ENCODE measurements around the gene SETD3. TPM values are rescaled to one million over a fixed set of nuclear protein-coding genes. Genes with fewer than 3 reads are reported as not detected.
A peak's percentile ranks its signal among the peaks of the same experiment; 100 is the strongest.

SETD3 gene
- total and polyA plus RNA-seq, 5 donors from 2014 or later = 26.5 to 38.1 (median 35.0) TPM

DNA sequence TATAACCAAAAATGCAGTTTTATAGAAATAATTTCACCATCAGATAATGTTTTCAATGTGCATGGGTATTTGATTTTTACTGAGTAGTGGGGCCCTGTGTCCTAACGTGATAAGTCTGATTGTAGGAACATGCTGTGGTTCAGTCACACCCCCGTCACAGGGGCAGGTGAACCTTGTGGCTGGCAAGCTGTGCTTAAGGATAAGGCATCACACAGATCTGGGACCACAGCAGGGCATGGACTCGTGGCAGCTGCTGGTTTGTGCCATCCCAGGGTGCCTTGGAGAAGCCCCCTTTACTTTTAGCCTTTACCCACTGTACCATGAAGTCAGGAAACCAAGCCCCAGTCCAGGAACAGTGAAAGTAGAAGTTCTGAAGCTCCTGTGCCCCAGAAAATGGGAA, 17.2 kb upstream of the SETD3 start:
- H3K27me3 ChIP-seq (ENCODE audit: control insufficient read depth, insufficient read depth, low read length) = no peaks in the 10 kb centered on the region
- Mint-ChIP-seq H3K36me3 (peaks cover 64% of the 10 kb centered on the region), H3K27ac (no peak overlapping the region), H3K9me3 (no peaks in the 10 kb centered on the region), H3K27me3 (no peaks in the 10 kb centered on the region), H3K4me3 (no peak overlapping the region), H3K4me1 (peaks cover 0 to 18% (median 6%) of the 10 kb centered on the region in 4 donors)
- H3K4me1 ChIP-seq (ENCODE audit: control insufficient read depth, insufficient read depth, low read length, poor library complexity, severe bottlenecking) = no peaks in the 10 kb centered on the region
- H3K4me3 ChIP-seq (ENCODE audit: low read depth, low read length) = no peak overlapping the region
- H3K27ac ChIP-seq (ENCODE audit: insufficient read depth, low read length, poor library complexity, severe bottlenecking) = no peak overlapping the region
- ATAC-seq (ENCODE audit: low read depth in 2 of 2) (no peak), DNase-seq (no peak)
- H3K36me3 ChIP-seq (ENCODE audit: control insufficient read depth, insufficient read depth, low read length) = peaks cover 90% of the 10 kb centered on the region
- H3K9me3 ChIP-seq (ENCODE audit: control insufficient read depth in 2 of 2, low read length in 2 of 2) = no peaks in the 10 kb centered on the region

DNA sequence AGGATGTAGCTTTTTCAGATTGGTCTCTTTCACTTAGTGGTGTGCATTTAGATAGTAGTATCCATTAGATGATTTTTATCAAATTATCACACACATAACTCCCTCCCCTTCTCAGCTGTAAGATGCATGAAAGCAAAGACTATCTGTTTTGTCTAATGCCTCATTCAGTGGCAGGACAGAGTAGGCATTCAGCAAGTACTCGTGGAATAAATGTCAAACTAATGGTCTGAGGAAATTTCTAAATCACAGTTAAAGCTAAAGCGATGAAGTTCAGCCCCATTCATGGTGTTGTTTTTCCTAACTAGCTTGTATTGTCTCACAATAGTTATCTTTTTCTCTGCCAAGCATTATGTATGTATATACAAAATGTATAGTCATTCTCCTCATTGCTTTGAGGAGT, 16.7 kb upstream of the SETD3 start:
- Histone ChIP-seq H3K4me3 (ENCODE audit: low read depth, low read length) (no peak overlapping the region), H3K9me3 (ENCODE audit: control insufficient read depth in 2 of 2, low read length in 2 of 2) (no peaks in the 10 kb centered on the region), H3K27me3 (ENCODE audit: control insufficient read depth, insufficient read depth, low read length) (no peaks in the 10 kb centered on the region), H3K36me3 (ENCODE audit: control insufficient read depth, insufficient read depth, low read length) (peaks cover 90% of the 10 kb centered on the region), H3K4me1 (ENCODE audit: control insufficient read depth, insufficient read depth, low read length, poor library complexity, severe bottlenecking) (no peaks in the 10 kb centered on the region), H3K27ac (ENCODE audit: insufficient read depth, low read length, poor library complexity, severe bottlenecking) (no peak overlapping the region)
- no peak for ATAC-seq (ENCODE audit: low read depth in 2 of 2)
- Mint-ChIP-seq H3K9me3 (no peaks in the 10 kb centered on the region), H3K27ac (no peak overlapping the region), H3K4me3 (no peak overlapping the region), H3K36me3 (peaks cover 65% of the 10 kb centered on the region), H3K4me1 (peaks cover 0 to 21% (median 7%) of the 10 kb centered on the region in 4 donors), H3K27me3 (no peaks in the 10 kb centered on the region)
- DNase-seq = no peak

DNA sequence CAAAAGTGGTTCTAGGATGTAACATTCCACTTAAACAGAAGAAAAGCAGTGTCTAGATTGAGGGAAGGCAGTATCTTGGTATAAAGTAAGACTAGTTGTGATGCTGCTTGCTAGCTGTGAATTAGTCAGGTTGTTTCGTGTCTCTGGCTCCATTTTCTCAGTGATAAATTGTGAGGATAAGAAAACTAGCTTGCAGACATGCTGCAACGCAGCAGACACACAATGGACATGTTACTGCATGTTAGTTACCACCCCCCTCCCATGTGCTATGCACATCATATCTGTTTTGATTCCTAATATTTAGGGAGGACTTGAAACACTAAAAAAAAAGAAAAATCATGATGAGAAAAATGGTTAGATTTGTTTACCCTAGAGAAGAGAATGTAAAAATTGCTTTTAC, 3.4 kb upstream of the SETD3 start:
- no peaks in the 10 kb centered on the region for H3K9me3 ChIP-seq (ENCODE audit: control insufficient read depth in 2 of 2, low read length in 2 of 2)
- no peak overlapping the region for H3K27ac Mint-ChIP-seq
- peaks cover 5% of the 10 kb centered on the region for H3K27me3 Mint-ChIP-seq
- ATAC-seq (ENCODE audit: low read depth in 2 of 2) = no peak
- peak overlapping the region; percentile 13 for H3K4me3 ChIP-seq (ENCODE audit: low read depth, low read length)
- no peak for DNase-seq
- H3K36me3 ChIP-seq (ENCODE audit: control insufficient read depth, insufficient read depth, low read length) = no peaks in the 10 kb centered on the region
- peaks cover 37% of the 10 kb centered on the region for H3K4me1 ChIP-seq (ENCODE audit: control insufficient read depth, insufficient read depth, low read length, poor library complexity, severe bottlenecking)
- peak overlapping the region in 1 of 4 donors; percentile 99 for H3K4me3 Mint-ChIP-seq
- H3K9me3 Mint-ChIP-seq = no peaks in the 10 kb centered on the region
- no peaks in the 10 kb centered on the region for H3K36me3 Mint-ChIP-seq
- H3K27ac ChIP-seq (ENCODE audit: insufficient read depth, low read length, poor library complexity, severe bottlenecking) = no peak overlapping the region
- no peaks in the 10 kb centered on the region for H3K27me3 ChIP-seq (ENCODE audit: control insufficient read depth, insufficient read depth, low read length)
- peaks cover 45 to 75% (median 61%) of the 10 kb centered on the region in 4 donors for H3K4me1 Mint-ChIP-seq

DNA sequence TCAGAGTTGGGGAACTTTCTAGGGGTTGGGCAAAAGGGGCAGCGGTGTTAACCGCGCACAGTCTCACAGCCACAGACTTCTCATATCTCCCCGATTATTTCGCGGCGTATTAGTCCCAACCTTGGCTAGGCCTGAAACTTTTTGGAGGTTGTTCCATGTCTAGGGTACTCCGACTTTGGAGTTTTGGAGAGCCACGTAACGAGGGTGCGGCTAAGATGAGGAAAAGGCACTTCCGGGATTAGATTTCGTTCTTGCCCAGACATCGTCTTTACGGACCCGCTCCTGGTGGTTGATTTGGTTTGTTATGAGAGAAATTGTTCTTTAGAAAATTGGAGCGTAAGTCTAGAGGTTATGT, 1.1 kb upstream of the SETD3 start:
- Histone ChIP-seq H3K27me3 (ENCODE audit: control insufficient read depth, insufficient read depth, low read length) (no peaks in the 10 kb centered on the region), H3K27ac (ENCODE audit: insufficient read depth, low read length, poor library complexity, severe bottlenecking) (peak overlapping the region; percentile 95), H3K4me1 (ENCODE audit: control insufficient read depth, insufficient read depth, low read length, poor library complexity, severe bottlenecking) (peaks cover 41% of the 10 kb centered on the region), H3K36me3 (ENCODE audit: control insufficient read depth, insufficient read depth, low read length) (no peaks in the 10 kb centered on the region), H3K9me3 (ENCODE audit: control insufficient read depth in 2 of 2, low read length in 2 of 2) (no peaks in the 10 kb centered on the region), H3K4me3 (ENCODE audit: low read depth, low read length) (peak overlapping the region; percentile 100)
- Mint-ChIP-seq H3K4me1 (peaks cover 48 to 73% (median 61%) of the 10 kb centered on the region in 4 donors), H3K27me3 (peaks cover 5% of the 10 kb centered on the region), H3K36me3 (peaks cover 3% of the 10 kb centered on the region), H3K9me3 (no peaks in the 10 kb centered on the region), H3K4me3 (peak overlapping the region; percentile 98 to 100 (median 99)), H3K27ac (peak overlapping the region; percentile 98 to 100 (median 99))
- ATAC-seq (ENCODE audit: low read depth in 2 of 2) = no peak
- peak; percentile 29 to 53 (median 35) for DNase-seq

DNA sequence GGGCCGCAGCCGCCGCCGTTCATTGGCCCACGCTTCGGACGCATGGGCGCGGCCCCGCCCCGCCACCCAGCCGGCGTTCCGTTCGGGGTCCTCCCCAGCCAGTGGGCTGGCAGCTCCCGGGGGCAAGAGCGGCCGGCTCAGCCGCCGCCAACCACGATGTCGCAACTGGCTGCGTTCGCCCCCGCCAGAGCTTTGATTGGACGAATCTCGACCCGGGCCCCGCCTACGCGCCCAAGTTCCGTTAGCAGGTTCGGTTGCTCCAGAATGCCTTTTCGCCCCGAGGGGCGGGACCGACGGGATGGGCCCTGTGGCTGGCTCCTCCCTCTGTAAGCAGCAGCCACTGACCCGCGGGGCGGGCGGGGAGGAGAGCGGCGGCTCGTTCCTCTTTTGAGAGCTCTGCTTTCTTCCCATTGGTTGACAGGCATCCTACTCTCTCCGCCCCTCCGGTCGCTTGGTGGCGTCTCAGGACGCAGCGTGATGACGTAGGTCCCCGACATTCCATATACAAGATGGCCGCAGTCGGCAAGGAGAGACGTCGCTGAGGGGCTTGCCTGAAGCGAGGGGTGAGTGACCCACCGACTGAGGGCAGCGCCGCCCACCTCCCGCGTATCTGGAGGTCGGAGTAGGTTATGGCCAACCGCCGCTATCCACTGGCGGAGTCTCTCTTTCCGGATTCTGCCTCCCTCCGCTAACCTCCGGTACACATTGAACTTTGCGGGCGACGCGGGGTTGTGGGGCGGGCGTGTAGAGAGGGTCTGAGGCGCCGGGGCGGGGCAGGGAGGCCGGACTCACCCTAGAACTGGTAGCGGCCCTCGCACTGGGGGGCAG, 472 bp upstream of the SETD3 start, which contains the start of gene CCNK:
Gene CCNK (plus strand): TSS at position 493 of the 828 bp plus-strand sequence. CDS start 11,269 bp downstream, outside the sequence.
- peaks cover 5% of the 10 kb centered on the region for H3K27me3 Mint-ChIP-seq
- peak within 1 kb of the TSS; percentile 98 to 100 (median 99) for H3K4me3 Mint-ChIP-seq
- H3K4me3 ChIP-seq (ENCODE audit: low read depth, low read length) = peak within 1 kb of the TSS; percentile 100
- DNase-seq (peak; percentile 100), ATAC-seq (ENCODE audit: low read depth in 2 of 2) (peak; percentile 87 to 91)
- no peaks in the 10 kb centered on the region for H3K27me3 ChIP-seq (ENCODE audit: control insufficient read depth, insufficient read depth, low read length)
- peaks cover 47 to 67% (median 56%) of the 10 kb centered on the region in 4 donors for H3K4me1 Mint-ChIP-seq
- H3K27ac Mint-ChIP-seq = peak within 1 kb of the TSS; percentile 98 to 100 (median 99)
- H3K9me3 ChIP-seq (ENCODE audit: control insufficient read depth in 2 of 2, low read length in 2 of 2) = no peaks in the 10 kb centered on the region
- peaks cover 3% of the 10 kb centered on the region for H3K36me3 Mint-ChIP-seq
- peaks cover 40% of the 10 kb centered on the region for H3K4me1 ChIP-seq (ENCODE audit: control insufficient read depth, insufficient read depth, low read length, poor library complexity, severe bottlenecking)
- H3K36me3 ChIP-seq (ENCODE audit: control insufficient read depth, insufficient read depth, low read length) = no peaks in the 10 kb centered on the region
- no peaks in the 10 kb centered on the region for H3K9me3 Mint-ChIP-seq
- peak within 1 kb of the TSS; percentile 95 for H3K27ac ChIP-seq (ENCODE audit: insufficient read depth, low read length, poor library complexity, severe bottlenecking)

DNA sequence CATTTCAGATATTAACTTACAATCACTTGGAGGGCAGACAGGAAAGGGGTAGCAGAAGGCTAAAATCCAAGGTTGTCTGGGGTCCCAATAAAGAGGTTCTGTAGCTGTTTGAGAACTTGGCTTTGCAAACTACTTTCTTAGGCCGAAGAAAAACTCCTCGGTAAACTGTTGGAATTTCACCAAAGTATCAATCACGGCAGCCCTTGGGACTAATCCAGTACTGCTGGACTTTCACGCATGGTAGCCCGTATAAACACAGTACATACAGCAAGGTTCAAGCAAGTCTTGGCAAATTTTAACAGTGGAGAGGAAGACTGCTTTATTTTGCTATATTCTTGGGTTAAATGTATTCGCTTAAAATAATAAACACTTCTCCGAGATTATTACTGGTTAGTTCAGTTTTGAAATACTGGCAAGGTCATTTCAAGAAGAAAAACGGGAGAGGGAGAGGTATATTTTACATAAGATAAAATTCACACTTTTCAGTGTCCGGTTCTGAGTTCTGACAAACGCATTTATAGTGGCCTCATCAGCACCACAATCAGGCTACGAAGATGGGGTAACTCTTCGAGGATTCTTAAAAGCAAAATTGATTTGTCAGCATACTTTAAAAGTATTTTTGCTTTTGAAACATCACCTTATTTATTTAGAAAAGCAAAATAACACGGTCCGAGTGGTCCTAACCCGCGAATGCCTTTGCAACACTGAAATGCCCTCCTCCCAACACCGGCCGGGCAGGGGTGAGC, 1.3 kb downstream of the SETD3 start:
- no peaks in the 10 kb centered on the region for H3K9me3 ChIP-seq (ENCODE audit: control insufficient read depth in 2 of 2, low read length in 2 of 2)
- H3K36me3 ChIP-seq (ENCODE audit: control insufficient read depth, insufficient read depth, low read length) = no peaks in the 10 kb centered on the region
- peak overlapping the region; percentile 42 for H3K27ac ChIP-seq (ENCODE audit: insufficient read depth, low read length, poor library complexity, severe bottlenecking)
- peaks cover 5% of the 10 kb centered on the region for H3K27me3 Mint-ChIP-seq
- H3K4me1 Mint-ChIP-seq = peaks cover 41 to 60% (median 56%) of the 10 kb centered on the region in 4 donors
- H3K4me3 Mint-ChIP-seq = peak overlapping the region; percentile 92 to 98 (median 95)
- H3K36me3 Mint-ChIP-seq = peaks cover 3% of the 10 kb centered on the region
- DNase-seq = peak in 1 of 3 donors; percentile 4
- peak overlapping the region; percentile 70 for H3K4me3 ChIP-seq (ENCODE audit: low read depth, low read length)
- H3K9me3 Mint-ChIP-seq = no peaks in the 10 kb centered on the region
- H3K4me1 ChIP-seq (ENCODE audit: control insufficient read depth, insufficient read depth, low read length, poor library complexity, severe bottlenecking) = peaks cover 33% of the 10 kb centered on the region
- no peak for ATAC-seq (ENCODE audit: low read depth in 2 of 2)
- H3K27me3 ChIP-seq (ENCODE audit: control insufficient read depth, insufficient read depth, low read length) = no peaks in the 10 kb centered on the region
- peak overlapping the region; percentile 18 to 63 (median 56) for H3K27ac Mint-ChIP-seq

DNA sequence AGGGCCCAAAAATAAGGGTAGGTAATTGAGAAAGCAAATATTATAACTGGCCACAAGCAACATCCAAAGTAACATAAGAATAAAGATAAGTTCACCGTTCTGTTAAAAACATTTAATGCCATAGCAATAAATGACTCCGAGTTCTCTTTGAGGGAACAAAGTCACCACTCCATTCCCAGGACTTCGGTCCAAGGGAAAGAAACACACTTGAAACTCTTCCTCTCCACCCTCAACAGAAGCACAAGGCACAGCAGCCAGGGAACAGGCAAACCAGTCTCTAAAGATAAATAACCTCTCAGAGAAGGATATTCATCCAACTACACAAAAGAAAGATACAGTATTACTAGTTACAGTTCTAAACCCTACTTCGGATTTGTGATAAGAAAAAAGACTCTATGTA, 2.5 kb downstream of the SETD3 start:
- H3K4me1 ChIP-seq (ENCODE audit: control insufficient read depth, insufficient read depth, low read length, poor library complexity, severe bottlenecking) = peaks cover 24% of the 10 kb centered on the region
- H3K27ac ChIP-seq (ENCODE audit: insufficient read depth, low read length, poor library complexity, severe bottlenecking) = no peak overlapping the region
- Mint-ChIP-seq H3K27me3 (peaks cover 5% of the 10 kb centered on the region), H3K9me3 (no peaks in the 10 kb centered on the region), H3K27ac (peak overlapping the region in 1 of 3 donors; percentile 56), H3K36me3 (peaks cover 3% of the 10 kb centered on the region), H3K4me1 (peaks cover 30 to 52% (median 44%) of the 10 kb centered on the region in 4 donors), H3K4me3 (peak overlapping the region; percentile 82 to 95 (median 94))
- H3K27me3 ChIP-seq (ENCODE audit: control insufficient read depth, insufficient read depth, low read length) = no peaks in the 10 kb centered on the region
- DNase-seq = no peak
- no peak overlapping the region for H3K4me3 ChIP-seq (ENCODE audit: low read depth, low read length)
- H3K36me3 ChIP-seq (ENCODE audit: control insufficient read depth, insufficient read depth, low read length) = no peaks in the 10 kb centered on the region
- no peaks in the 10 kb centered on the region for H3K9me3 ChIP-seq (ENCODE audit: control insufficient read depth in 2 of 2, low read length in 2 of 2)
- ATAC-seq (ENCODE audit: low read depth in 2 of 2) = no peak

All from CD4-positive, CD25-positive, alpha-beta regulatory T cell (primary cell).